Activated naive CD4-positive, alpha-beta T cell treated with anti-CD3 and anti-CD28 coated beads, Interleukin-2, amount 50 U/mL, for 24 hours (primary cell): ENCODE data around the gene ATP4A.

Source experiments
- H3K27ac Mint-ChIP-seq: one replicate; pipeline ENCODE4 v1.8.0; 2021; ENCODE audit warnings: mild to moderate bottlenecking, mixed read lengths
- H3K27me3 Mint-ChIP-seq: one replicate; pipeline ENCODE4 v1.8.0; 2021; ENCODE audit warnings: mixed read lengths
- H3K36me3 Mint-ChIP-seq: one replicate; pipeline ENCODE4 v1.8.0; 2021; ENCODE audit warnings: mixed read lengths
- H3K4me1 Mint-ChIP-seq: one replicate; pipeline ENCODE4 v1.8.0; 2021; ENCODE audit warnings: mixed read lengths
- H3K4me3 Mint-ChIP-seq: one replicate; pipeline ENCODE4 v1.8.0; 2021; ENCODE audit warnings: mild to moderate bottlenecking, mixed read lengths
- H3K9me3 Mint-ChIP-seq: one replicate; pipeline ENCODE4 v1.8.0; 2021; ENCODE audit warnings: mixed read lengths

ATP4A gene

DNA sequence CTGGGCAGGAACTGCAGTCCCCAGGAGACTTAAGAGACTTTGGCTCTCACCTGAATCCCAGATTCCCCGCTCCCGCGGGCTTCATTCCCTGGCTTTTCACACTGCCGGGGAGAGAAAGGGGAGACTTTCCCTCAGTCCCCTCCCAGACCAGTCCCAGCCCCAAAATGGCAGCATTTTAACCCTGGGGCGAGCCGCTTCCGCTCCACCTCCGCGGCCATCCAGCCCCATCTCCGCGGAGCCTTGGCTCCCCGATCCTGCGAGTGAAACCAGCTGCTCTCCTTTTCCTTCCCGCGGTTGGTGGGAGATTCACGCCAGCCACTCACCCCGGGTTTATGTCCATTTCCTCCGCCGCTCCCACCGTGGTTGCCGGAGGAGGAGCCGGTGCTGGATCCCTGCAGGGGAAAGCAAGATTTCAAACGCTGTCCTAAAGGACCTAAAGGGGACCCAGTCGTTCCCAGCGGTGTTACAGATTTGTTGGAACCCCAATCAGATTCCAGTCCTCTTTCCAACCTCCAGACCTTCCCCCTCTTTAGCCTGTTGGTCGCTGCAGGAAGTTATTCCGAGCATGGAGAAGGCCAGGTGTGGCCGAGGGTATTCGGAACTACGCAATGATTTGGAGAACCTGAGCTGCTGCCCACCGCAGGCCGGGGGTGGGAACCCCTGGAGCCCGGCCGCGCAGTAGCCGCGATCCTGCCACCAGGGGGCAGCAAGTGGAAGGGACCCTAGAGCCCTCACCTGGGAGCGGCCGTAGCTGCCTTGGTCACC is 53.4 kb downstream of the ATP4A start:
- H3K4me3 Mint-ChIP-seq, result peak overlapping the region; percentile 77
- no peak overlapping the region for H3K27ac Mint-ChIP-seq
- peaks cover 15% of the 10 kb centered on the region for H3K4me1 Mint-ChIP-seq
- H3K27me3 Mint-ChIP-seq, result peaks cover 13% of the 10 kb centered on the region
- no peaks in the 10 kb centered on the region for H3K36me3 Mint-ChIP-seq
- no peaks in the 10 kb centered on the region for H3K9me3 Mint-ChIP-seq

DNA sequence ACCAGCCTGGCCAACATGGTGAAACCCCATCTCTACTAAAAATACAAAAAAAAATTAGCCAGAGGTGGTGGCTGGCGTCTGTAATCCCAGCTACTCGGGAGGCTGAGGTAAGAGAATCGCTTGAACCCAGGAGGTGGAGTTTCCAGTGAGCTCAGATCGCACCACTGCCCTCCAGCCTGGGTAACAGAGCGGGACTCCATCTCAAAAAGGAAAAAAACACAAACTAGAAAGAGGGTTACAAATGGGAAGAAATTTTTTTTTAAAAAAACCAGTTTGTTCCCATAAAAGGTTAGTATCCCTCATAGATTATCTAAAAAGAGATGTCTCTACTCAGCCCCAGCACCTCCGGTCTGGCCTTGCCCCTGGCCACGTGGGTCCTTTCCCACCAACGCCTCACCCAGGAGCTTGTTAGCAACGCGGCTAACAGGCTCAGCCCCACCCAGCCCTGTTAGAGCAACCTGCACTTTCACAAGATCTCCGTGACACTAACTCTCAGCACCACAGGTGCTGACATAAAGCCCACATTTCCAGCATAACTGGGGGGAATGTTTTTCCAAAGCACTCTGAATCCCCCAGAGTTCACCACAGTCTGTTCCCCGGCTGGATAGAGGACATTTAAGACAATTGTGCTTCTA is 54.3 kb downstream of the ATP4A start:
- Mint-ChIP-seq H3K27me3 (peaks cover 11% of the 10 kb centered on the region), H3K4me3 (peak overlapping the region; percentile 77), H3K9me3 (no peaks in the 10 kb centered on the region), H3K4me1 (peaks cover 15% of the 10 kb centered on the region), H3K27ac (no peak overlapping the region), H3K36me3 (no peaks in the 10 kb centered on the region)

DNA sequence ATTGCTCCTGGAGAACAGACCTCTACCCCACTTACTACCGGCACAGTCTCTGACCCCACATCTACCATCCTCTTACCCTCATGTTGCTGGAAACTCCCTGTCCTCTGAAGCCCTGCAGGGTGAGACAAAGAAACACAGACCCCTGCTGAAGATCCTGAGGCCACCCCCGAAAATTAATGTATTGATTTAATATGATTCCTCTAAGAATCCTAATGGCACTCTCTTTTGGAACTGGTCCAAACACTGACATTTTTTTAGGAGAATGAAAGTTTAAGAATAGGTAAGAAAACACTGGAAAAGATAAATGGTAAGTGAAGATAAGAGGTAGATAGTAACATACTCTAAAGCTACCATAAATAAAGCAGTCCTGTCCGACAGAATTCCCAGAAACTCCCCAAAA is 55.3 kb downstream of the ATP4A start:
- Mint-ChIP-seq H3K36me3 (no peaks in the 10 kb centered on the region), H3K27me3 (peaks cover 11% of the 10 kb centered on the region), H3K27ac (no peak overlapping the region), H3K9me3 (no peaks in the 10 kb centered on the region), H3K4me3 (no peak overlapping the region), H3K4me1 (peaks cover 15% of the 10 kb centered on the region)

DNA sequence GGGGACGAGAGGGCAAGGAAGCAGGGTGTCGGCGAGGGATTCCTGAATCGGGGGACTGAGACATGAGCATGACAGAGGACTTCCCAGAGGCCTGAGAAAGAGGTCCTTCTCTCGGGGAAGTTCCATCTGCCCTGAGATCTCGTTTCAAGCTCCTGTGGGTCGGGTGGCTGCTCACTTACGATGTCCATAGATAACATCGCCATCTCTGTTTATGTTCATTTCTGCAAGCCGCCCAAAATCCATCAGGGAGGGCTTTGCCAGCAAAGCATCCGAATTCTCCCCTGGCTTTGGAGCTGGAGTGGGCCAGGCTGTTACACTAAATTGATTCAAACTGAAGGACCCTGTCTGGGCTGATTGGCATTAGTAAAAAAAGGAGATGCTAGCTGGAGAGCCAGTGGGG is 55.9 kb downstream of the ATP4A start:
- no peak overlapping the region for H3K27ac Mint-ChIP-seq
- no peaks in the 10 kb centered on the region for H3K36me3 Mint-ChIP-seq
- no peaks in the 10 kb centered on the region for H3K9me3 Mint-ChIP-seq
- H3K4me1 Mint-ChIP-seq, result peaks cover 15% of the 10 kb centered on the region
- peaks cover 9% of the 10 kb centered on the region for H3K27me3 Mint-ChIP-seq
- no peak overlapping the region for H3K4me3 Mint-ChIP-seq

DNA sequence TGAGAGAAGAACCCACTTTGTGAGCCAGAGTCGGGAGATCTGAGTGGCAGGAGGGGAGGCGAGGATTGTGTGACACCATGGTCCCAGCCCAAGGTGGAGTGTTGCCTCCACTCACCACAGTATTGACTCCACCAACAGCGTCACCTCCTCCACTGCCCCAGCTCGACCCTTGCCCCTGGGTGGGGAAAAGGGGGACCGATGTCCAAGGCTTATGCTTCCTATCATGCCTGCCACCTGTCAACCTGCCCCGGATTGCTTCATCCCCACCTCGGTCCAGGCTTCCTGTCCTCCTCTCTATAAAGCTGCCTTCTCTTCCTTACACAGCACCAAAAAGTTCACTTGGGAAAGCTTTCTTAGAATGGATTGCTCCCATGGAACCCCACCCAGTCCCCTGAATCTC is 57.4 kb downstream of the ATP4A start:
- Mint-ChIP-seq H3K9me3 (no peaks in the 10 kb centered on the region), H3K4me1 (peaks cover 15% of the 10 kb centered on the region), H3K27me3 (peaks cover 11% of the 10 kb centered on the region), H3K36me3 (no peaks in the 10 kb centered on the region), H3K27ac (no peak overlapping the region), H3K4me3 (no peak overlapping the region)

DNA sequence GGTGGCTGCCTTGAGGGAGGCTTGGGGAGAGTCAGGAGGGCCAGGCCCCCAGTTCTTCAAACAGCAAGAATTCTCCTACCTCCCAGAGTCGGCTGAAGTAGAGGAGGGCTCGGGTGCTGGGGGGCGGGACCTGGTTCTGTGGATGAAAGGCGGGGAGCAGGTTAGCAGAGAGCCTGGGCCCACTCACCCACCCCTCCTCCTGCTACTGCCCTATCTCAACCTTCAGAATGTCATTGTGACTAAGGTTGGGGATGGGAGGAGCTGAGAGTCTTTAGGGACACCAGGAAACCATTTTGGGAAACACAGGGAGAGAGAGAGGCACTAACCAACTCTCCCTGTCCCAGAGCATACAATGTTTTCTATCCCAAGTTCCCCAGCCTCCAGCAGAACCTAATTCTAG is 60.7 kb downstream of the ATP4A start:
- Mint-ChIP-seq H3K27ac (no peak overlapping the region), H3K4me3 (no peak overlapping the region), H3K27me3 (peaks cover 8% of the 10 kb centered on the region), H3K36me3 (no peaks in the 10 kb centered on the region), H3K4me1 (no peaks in the 10 kb centered on the region), H3K9me3 (no peaks in the 10 kb centered on the region)

DNA sequence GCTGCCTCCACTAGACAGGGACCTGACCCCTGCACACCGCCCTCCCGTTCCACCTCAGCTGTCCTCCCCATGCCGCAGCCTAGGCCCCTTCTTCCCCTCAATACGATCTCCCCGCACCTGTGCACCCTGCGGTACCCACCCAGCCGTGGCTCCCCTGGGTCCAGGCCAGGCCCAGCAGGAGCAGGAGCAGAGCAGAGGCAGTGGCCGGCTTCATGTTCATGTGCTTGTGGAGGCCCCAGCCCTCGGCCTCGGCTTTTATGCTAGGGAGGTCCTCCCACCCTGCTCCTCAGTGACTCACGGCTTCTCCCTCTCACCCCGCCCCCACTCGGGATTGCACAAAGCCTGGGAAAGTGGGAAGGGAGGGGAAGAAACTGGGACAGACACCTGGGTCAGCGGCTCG is 61.8 kb downstream of the ATP4A start:
- Mint-ChIP-seq H3K4me1 (no peaks in the 10 kb centered on the region), H3K9me3 (no peaks in the 10 kb centered on the region)

DNA sequence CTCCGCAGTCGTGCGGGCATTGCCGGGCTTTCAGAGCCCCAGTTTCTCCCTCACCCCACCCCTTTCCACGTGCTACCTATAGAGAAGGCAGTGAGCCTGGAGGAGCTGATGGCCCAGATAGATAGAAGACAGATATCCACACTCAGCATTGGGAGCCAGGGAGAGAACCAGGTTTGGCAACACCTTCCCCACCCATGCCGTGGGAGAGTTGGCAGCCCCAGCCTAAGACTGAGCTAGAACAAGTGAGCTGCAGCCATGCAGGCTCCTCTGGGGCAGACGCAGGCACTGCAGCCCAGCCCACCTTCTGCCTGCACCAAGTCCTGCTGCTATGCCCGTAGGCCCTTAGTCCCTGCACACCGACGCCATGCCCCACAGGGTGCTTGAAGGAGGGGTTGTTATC is 62.8 kb downstream of the ATP4A start:
- no peak overlapping the region for H3K27ac Mint-ChIP-seq
- H3K9me3 Mint-ChIP-seq, result no peaks in the 10 kb centered on the region
- no peaks in the 10 kb centered on the region for H3K4me1 Mint-ChIP-seq
- peaks cover 8% of the 10 kb centered on the region for H3K27me3 Mint-ChIP-seq
- H3K4me3 Mint-ChIP-seq, result no peak overlapping the region
- no peaks in the 10 kb centered on the region for H3K36me3 Mint-ChIP-seq

More for the DNA sequence above, 61.8 kb downstream of the ATP4A start:
- H3K27me3 Mint-ChIP-seq, result peaks cover 8% of the 10 kb centered on the region
- H3K4me3 Mint-ChIP-seq, result no peak overlapping the region
- H3K36me3 Mint-ChIP-seq, result no peaks in the 10 kb centered on the region
- H3K27ac Mint-ChIP-seq, result no peak overlapping the region
